ENCODE data around the gene THRB.
A peak's percentile ranks its signal among the peaks of the same experiment; 100 is the strongest.

Gene THRB

DNA sequence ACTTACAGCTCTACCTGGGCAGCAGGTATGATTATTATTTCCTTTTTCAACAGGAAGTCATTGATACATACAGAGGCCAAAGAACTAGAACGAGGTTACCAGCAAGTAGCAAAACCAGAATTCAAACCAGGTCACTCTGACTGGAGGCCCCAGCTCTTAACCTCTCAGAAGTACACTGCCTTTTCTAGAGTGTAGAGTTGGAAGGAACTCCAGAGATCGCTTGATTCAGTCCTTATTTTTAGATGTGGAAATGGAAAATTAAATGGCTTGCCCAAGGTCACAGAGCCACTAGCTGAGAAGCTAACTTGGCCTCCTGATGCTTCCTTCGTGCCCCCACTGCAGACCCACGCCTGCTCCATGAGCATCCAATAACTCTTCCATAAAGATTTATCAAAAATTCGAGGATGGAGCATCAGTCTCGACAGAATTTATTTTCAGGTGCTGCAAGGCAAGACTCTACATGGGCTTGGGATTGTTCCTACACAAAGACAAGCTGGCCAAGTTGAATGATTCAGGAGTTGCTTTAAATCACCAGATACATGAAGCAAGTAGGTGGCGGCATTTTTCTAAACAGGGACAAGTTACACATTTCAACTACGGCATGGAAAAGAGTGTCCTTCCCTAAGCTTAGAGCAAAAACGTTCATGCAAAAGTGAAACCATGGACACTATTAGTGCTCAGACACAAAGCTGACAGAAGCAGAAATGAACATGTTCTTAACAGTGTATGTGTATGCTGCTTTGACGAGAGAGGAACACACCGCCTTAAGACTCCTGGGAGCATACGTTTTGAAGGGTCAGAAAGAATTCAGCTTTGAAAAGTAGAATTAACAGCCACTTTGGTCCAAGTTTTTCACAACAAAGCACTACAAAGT lies 235.7 kb downstream of the THRB start:
- DNase-seq: no peak

DNA sequence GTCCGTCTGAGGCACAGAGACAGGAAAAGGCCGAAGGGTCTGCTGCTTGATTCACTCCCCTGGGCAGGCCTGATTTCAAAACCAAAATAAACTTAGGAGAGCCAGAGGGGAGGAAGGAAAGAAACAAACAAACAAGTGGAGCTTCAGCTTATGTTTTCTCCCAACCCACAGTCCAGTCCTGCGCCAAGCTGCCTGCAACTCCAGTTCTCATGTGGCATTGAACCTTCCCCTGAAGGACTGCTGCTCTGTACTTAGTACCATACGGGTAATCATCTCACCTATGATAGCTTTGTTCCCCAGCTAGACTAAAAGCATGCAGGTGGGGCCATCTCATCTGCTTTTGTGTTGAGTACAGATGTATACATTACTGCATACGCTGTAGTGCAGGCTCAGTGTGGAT lies 236.4 kb downstream of the THRB start:
- no peak for DNase-seq

- no peak for DNase-seq
Observed at GRCh38 chr3:24255414-24255813, 239.2 kb downstream of the THRB start.

DNA sequence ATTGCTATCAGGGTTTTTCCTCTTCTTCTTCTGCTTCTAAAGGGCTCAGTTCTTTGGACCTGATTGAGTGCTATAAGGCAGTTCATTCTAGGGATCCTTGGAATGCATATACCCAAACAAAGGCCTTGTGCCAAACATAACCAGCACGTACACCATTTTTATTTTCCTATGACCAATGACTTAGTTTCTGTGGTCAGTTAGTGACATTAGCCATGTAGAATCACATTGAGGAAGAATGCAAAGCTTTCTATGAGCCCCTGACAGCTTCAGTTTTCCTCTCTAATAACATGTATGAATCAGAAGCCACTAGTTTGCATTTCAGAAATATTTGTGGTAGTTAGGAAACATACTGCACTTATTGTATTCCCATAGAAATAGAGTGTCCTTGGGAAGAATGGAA lies 240.0 kb downstream of the THRB start:
- no peak for DNase-seq

DNA sequence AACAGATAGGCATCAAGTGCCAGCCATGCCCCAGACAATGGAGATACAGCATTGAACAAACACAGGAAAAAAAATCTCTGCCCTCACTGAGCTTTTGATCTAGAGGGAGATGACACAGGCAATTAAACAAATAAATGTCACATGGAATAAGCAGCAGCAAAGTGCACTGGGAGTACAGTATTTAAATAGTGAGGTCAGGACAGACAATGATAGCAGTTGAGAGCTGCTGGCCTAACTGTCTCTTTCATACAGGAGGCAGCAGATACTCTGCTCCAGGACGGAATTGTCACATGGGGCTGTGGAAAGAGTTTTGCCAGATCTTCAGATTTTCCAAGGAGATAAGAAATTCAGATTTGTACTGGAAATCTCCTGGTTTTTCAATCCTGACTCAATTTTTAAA lies 241.3 kb downstream of the THRB start:
- no peak for DNase-seq

DNA sequence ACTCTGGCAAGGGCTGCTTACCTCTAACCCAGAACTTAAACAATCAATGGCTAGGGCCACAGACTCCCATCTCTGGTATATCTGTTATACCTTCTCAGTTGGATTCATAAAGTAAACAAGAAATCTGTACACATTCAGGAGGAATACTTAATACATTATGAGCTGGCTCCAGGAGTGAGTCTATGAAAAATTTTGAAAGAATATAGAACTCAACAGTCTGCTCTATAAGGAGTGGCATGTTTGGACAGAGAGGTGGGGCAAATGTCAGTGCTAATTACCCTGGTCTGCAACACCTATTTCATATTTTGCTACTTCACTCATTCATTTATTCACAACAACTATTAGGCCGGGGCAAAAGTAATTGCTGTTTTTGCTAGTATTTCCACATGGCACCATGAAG lies 245.1 kb downstream of the THRB start:
- no peak for DNase-seq

DNA sequence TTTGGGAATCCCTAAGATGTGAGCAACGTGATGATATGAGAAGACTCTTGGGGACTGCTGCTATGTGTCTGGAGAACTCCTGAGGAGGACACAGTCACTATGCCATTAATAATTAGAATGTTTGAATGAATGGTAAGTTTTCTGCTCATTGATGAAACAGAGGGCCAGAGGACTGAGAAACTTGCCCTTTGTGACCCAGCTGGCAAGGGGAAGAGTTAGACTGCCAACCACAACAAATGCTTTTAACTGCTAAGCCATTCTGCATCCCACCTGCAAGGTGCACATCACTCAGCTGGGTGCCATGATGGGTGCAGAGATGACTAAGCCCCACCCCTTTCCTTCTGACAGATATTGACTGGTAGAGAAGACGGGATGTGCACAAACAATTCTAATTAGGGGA lies 249.6 kb downstream of the THRB start:
- DNase-seq: no peak

- no peak for DNase-seq
Observed at GRCh38 chr3:24244491-24244890, 250.2 kb downstream of the THRB start.

GRCh38 chr3:24242012-24242698 lies 252.5 kb downstream of the THRB start:
- peak; percentile 35 for DNase-seq

DNA sequence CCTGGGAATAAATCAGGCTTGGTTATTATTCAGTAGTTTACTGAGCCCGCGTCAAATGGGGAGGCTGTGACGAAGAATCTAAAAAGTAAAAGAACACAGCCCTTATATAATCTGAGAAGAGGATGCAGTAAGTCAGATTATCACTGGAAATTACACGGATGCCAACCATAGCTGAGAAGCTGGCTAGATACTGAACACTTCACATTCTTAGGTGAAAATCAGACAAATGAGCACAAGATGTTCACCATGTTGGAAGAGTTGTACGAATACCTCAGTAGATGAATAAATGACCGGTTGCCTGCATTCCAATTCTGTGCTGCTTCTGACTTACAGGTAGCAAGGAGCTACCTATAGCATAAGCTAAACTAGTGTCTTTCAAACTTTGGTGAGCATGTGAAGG lies 254.3 kb downstream of the THRB start:
- no peak for DNase-seq

GRCh38 chr3:24237971-24238706 lies 256.5 kb downstream of the THRB start:
- DNase-seq: peak; percentile 30

- DNase-seq: no peak
Observed at GRCh38 chr3:24235121-24235520, 259.5 kb downstream of the THRB start.

GRCh38 chr3:24232784-24233183 lies 261.9 kb downstream of the THRB start:
- no peak for DNase-seq

- DNase-seq: no peak
Observed at GRCh38 chr3:24229468-24230221, 265.0 kb downstream of the THRB start.

DNA sequence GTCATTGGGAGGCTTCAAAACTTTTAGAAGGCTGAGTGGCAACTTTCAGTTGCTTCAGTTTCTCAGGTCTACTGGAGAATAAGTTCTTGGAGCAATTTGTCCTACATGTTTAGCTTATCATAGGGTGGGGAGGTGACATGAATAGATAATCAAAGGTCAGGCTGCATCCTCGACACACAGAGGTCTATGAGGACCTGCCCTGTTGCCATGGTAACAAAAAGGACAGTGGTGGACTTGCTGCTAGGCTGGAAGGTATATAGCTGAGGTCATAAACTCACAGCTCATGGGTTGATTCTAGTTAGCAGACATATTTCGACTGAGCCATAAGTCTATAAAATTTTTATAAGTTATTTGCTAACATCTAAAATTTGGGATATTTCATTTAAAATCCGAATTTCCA lies 267.0 kb downstream of the THRB start:
- DNase-seq: no peak

GRCh38 chr3:24226397-24226796 lies 268.3 kb downstream of the THRB start:
- DNase-seq: no peak

GRCh38 chr3:24225385-24225950 lies 269.2 kb downstream of the THRB start:
- DNase-seq: no peak

GRCh38 chr3:24224666-24225384 lies 269.8 kb downstream of the THRB start:
- DNase-seq: no peak

GRCh38 chr3:24222165-24222805 lies 272.4 kb downstream of the THRB start:
- no peak for DNase-seq

GRCh38 chr3:24220859-24221657 lies 273.6 kb downstream of the THRB start:
- DNase-seq: no peak

- no peak for DNase-seq
Observed at GRCh38 chr3:24215502-24215901, 279.1 kb downstream of the THRB start.

Data from NCI-H1105 (cell line).